Measurements from ENCODE around the gene ISG20.

ISG20 gene

GRCh38 chr15:88606070-88606794 is 32.6 kb upstream of the ISG20 start:
- TF ChIP-seq CTCF (IDR thresholded peaks at IDR 0.05) = no peak

- no peak for TF ChIP-seq CTCF (IDR thresholded peaks at IDR 0.05)
These were observed 30.9 kb upstream of the ISG20 start for GRCh38 chr15:88607951-88608350.

GRCh38 chr15:88608607-88609181 is 30.1 kb upstream of the ISG20 start:
- TF ChIP-seq CTCF (IDR thresholded peaks at IDR 0.05) = no peak

GRCh38 chr15:88609344-88610090 is 29.3 kb upstream of the ISG20 start:
- no peak for TF ChIP-seq CTCF (IDR thresholded peaks at IDR 0.05)

GRCh38 chr15:88610701-88611231 is 28.1 kb upstream of the ISG20 start:
- TF ChIP-seq CTCF (IDR thresholded peaks at IDR 0.05) = no peak

- TF ChIP-seq CTCF (IDR thresholded peaks at IDR 0.05) = no peak
These were observed 26.5 kb upstream of the ISG20 start for GRCh38 chr15:88612186-88612796.
